GM23248 (cell line): ENCODE results near the gene ASS1. TPM values are rescaled to one million over a fixed set of nuclear protein-coding genes. Genes with fewer than 3 reads are reported as not detected.

Source experiments
- DNase-seq: peaks from one replicate; pipeline ENCODE4 v3.0.0-alpha.2; 2015
- H2AFZ ChIP-seq: fragments of 200-600 bp; sonication (generic); 2 replicates; pipeline ENCODE4 v1.6.1; 2016; ENCODE audit warnings: antibody characterized with exemption
- H3F3A ChIP-seq: fragments of 200-600 bp; sonication (generic); 2 replicates; pipeline ENCODE4 v1.6.1; 2016; ENCODE audit warnings: mild to moderate bottlenecking, antibody characterized with exemption, mixed run types; ENCODE audit not compliant: insufficient read depth
- H3K27ac ChIP-seq: fragments of 200-600 bp; sonication (generic); 2 replicates; pipeline ENCODE4 v1.5.1; 2016; ENCODE audit warnings: mild to moderate bottlenecking
- H3K27me3 ChIP-seq: fragments of 200-600 bp; sonication (generic); replicated peaks from 2 replicates; pipeline ENCODE4 v1.6.1; 2016; ENCODE audit warnings: mild to moderate bottlenecking; ENCODE audit not compliant: insufficient read depth
- H3K36me3 ChIP-seq: fragments of 200-600 bp; sonication (generic); 2 replicates; pipeline ENCODE4 v1.6.1; 2016; ENCODE audit warnings: low read depth, mild to moderate bottlenecking
- H3K4me1 ChIP-seq: fragments of 200-600 bp; sonication (generic); 2 replicates; pipeline ENCODE4 v1.6.1; 2016; ENCODE audit warnings: mild to moderate bottlenecking; ENCODE audit not compliant: insufficient read depth
- H3K4me2 ChIP-seq: fragments of 200-600 bp; sonication (generic); one replicate; pipeline ENCODE4 v1.6.1; 2016; ENCODE audit warnings: mild to moderate bottlenecking; ENCODE audit not compliant: unreplicated experiment
- H3K4me3 ChIP-seq: fragments of 200-600 bp; sonication (generic); 2 replicates; pipeline ENCODE4 v1.5.1; 2016; ENCODE audit warnings: mild to moderate bottlenecking
- H3K79me2 ChIP-seq: fragments of 200-600 bp; sonication (generic); 2 replicates; pipeline ENCODE4 v1.6.1; 2016; ENCODE audit warnings: mild to moderate bottlenecking; ENCODE audit not compliant: insufficient read depth
- H3K9ac ChIP-seq: fragments of 200-600 bp; sonication (generic); 2 replicates; pipeline ENCODE4 v1.6.1; 2016; ENCODE audit warnings: mild to moderate bottlenecking
- H3K9me2 ChIP-seq: fragments of 200-600 bp; sonication (generic); 2 replicates; pipeline ENCODE4 v1.6.1; 2016; ENCODE audit warnings: mixed run types, mild to moderate bottlenecking, moderate library complexity; ENCODE audit not compliant: insufficient read depth
- H3K9me3 ChIP-seq: fragments of 200-600 bp; sonication (generic); one replicate; pipeline ENCODE4 v1.6.1; 2017; ENCODE audit warnings: low read depth
- H4K20me1 ChIP-seq: fragments of 200-600 bp; sonication (generic); 2 replicates; pipeline ENCODE4 v1.6.0; 2016; ENCODE audit not compliant: insufficient read depth
- EZH2 ChIP-seq: fragments of 200-600 bp; sonication (generic); IDR thresholded peaks from 2 replicates; pipeline ENCODE4 v1.6.1; 2018; ENCODE audit warnings: antibody characterized with exemption, mild to moderate bottlenecking; ENCODE audit not compliant: insufficient read depth, poor library complexity, severe bottlenecking
- EZH2phosphoT487 ChIP-seq: fragments of 200-600 bp; sonication (generic); IDR thresholded peaks from 2 replicates; pipeline ENCODE4 v1.6.1; 2018; ENCODE audit warnings: antibody characterized with exemption, moderate library complexity, mild to moderate bottlenecking, low read depth; ENCODE audit not compliant: insufficient read depth
- WGBS, 2 experiments: methylation state at CpG; one replicate each; pipeline ENCODE4 v1.1.6; 2015 to 2017; ENCODE audit warnings: low lambda C conversion rate in 2 of 2, low coverage in 1 of 2; ENCODE audit errors: missing lambda C conversion rate in 2 of 2; 5-methylcytosine and 5-hydroxymethylcytosine counted together
- in situ Hi-C: fragments of 300-500 bp; cut with MboI; formaldehyde crosslinking; loops from 2 replicates; pipeline ENCODE4 v1.15.0; 2020
- polyA plus RNA-seq: library from polyadenylated mRNA; unstranded; fragments of >200 nt; fragmentation: Nextera tagmentation; extraction: Ambion mirVana; gene quantifications from 2 replicates; pipeline ENCODE4 v1.2.1, GENCODE V29; 2016
- total RNA-seq: library from RNA; depleted of rRNA; stranded (reverse); fragments of >200 nt; shearing (Covaris generic); gene quantifications from 2 replicates; pipeline ENCODE4 v1.2.3, GENCODE V29; 2014

The ASS1 gene
- total and polyA plus RNA-seq, 2 experiments from 2014 or later = 124 to 216 TPM

- H4K20me1 ChIP-seq = no peaks in the 10 kb centered on the region
- WGBS, 2 experiments = 87% methylated on average over 20 to 21 of the region's 21 CpGs
- no peak overlapping the region for H3K4me3 ChIP-seq
- H3K79me2 ChIP-seq = no peaks in the 10 kb centered on the region
- H3K4me2 ChIP-seq = no peak overlapping the region
- H3K36me3 ChIP-seq = no peaks in the 10 kb centered on the region
- no peaks in the 10 kb centered on the region for H3K9me3 ChIP-seq
- H3K4me1 ChIP-seq = no peaks in the 10 kb centered on the region
- no peaks in the 10 kb centered on the region for H3F3A ChIP-seq
- no peaks in the 10 kb centered on the region for H3K27me3 ChIP-seq
- H3K27ac ChIP-seq = no peak overlapping the region
- no peak overlapping the region for H2AFZ ChIP-seq
- TF ChIP-seq EZH2 (no peak), EZH2phosphoT487 (no peak)
- no peak overlapping the region for H3K9ac ChIP-seq
- in situ Hi-C loops = no loop called here
- DNase-seq = no peak
- H3K9me2 ChIP-seq = no peaks in the 10 kb centered on the region
These were observed 31.5 kb downstream of the ASS1 start for GRCh38 chr9:130476151-130476730.

- H3K36me3 ChIP-seq = no peaks in the 10 kb centered on the region
- WGBS, 2 experiments = 88 to 89% methylated on average over 12 of the region's 12 CpGs
These were observed 32.8 kb downstream of the ASS1 start for GRCh38 chr9:130477564-130477963.

GRCh38 chr9:130478152-130478551, 33.4 kb downstream of the ASS1 start:
- H3K36me3 ChIP-seq = no peaks in the 10 kb centered on the region
- H3K27me3 ChIP-seq = no peaks in the 10 kb centered on the region
- DNase-seq = no peak
- H3F3A ChIP-seq = no peaks in the 10 kb centered on the region
- in situ Hi-C loops = no loop called here
- H3K79me2 ChIP-seq = no peaks in the 10 kb centered on the region
- no peak overlapping the region for H3K9ac ChIP-seq
- no peaks in the 10 kb centered on the region for H3K4me1 ChIP-seq
- no peaks in the 10 kb centered on the region for H3K9me3 ChIP-seq
- no peak overlapping the region for H3K4me3 ChIP-seq
- H2AFZ ChIP-seq = no peak overlapping the region
- WGBS, 2 experiments = 94% methylated on average over 9 of the region's 9 CpGs
- no peaks in the 10 kb centered on the region for H3K9me2 ChIP-seq
- H4K20me1 ChIP-seq = no peaks in the 10 kb centered on the region
- no peak overlapping the region for H3K4me2 ChIP-seq
- no peak for TF ChIP-seq EZH2
- no peak for TF ChIP-seq EZH2phosphoT487
- H3K27ac ChIP-seq = no peak overlapping the region

More at GRCh38 chr9:130477564-130477963, 32.8 kb downstream of the ASS1 start:
- no peaks in the 10 kb centered on the region for H4K20me1 ChIP-seq
- H3K27ac ChIP-seq = no peak overlapping the region
- H3K4me1 ChIP-seq = no peaks in the 10 kb centered on the region
- H3K79me2 ChIP-seq = no peaks in the 10 kb centered on the region
- in situ Hi-C loops = no loop called here
- H3K9ac ChIP-seq = no peak overlapping the region
- DNase-seq = no peak
- H3K9me3 ChIP-seq = no peaks in the 10 kb centered on the region
- no peaks in the 10 kb centered on the region for H3F3A ChIP-seq
- no peaks in the 10 kb centered on the region for H3K9me2 ChIP-seq
- H2AFZ ChIP-seq = no peak overlapping the region
- no peak overlapping the region for H3K4me2 ChIP-seq
- no peaks in the 10 kb centered on the region for H3K27me3 ChIP-seq
- TF ChIP-seq EZH2phosphoT487 (no peak), EZH2 (no peak)
- no peak overlapping the region for H3K4me3 ChIP-seq

GRCh38 chr9:130478736-130479575, 34.2 kb downstream of the ASS1 start:
- Histone ChIP-seq H3K27me3 (no peaks in the 10 kb centered on the region), H3K9ac (no peak overlapping the region), H2AFZ (no peak overlapping the region), H3K9me3 (no peaks in the 10 kb centered on the region), H3K79me2 (no peaks in the 10 kb centered on the region), H3K9me2 (no peaks in the 10 kb centered on the region), H3K4me1 (no peaks in the 10 kb centered on the region), H3K36me3 (no peaks in the 10 kb centered on the region), H3K4me3 (no peak overlapping the region), H3K27ac (no peak overlapping the region), H4K20me1 (no peaks in the 10 kb centered on the region), H3F3A (no peaks in the 10 kb centered on the region), H3K4me2 (no peak overlapping the region)
- in situ Hi-C loops = no loop called here
- DNase-seq = no peak
- 84 to 90% methylated on average over 24 to 35 of the region's 35 CpGs for WGBS, 2 experiments
- TF ChIP-seq EZH2 (no peak), EZH2phosphoT487 (no peak)
